ENCODE measurements around the gene ST6GAL1. TPM values are rescaled to one million over a fixed set of nuclear protein-coding genes. Genes with fewer than 3 reads are reported as not detected.

Gene ST6GAL1
- total RNA-seq, 1 experiment from 2014 or later: 74.2 TPM

- no peak for DNase-seq (ENCODE audit: low spot score)
- intact Hi-C loops (cut with micrococcal nuclease; ENCODE audit: unreplicated experiment): no loop called here
- ChIA-PET POLR2A (ENCODE audit: low non-redundant PET) (no interaction called here), CTCF (no interaction called here)
- Histone ChIP-seq H3K9me3 (ENCODE audit: low read depth, low read length, poor library complexity, severe bottlenecking) (no peaks in the 10 kb centered on the region), H3K27ac (ENCODE audit: low read depth, low read length, poor library complexity, severe bottlenecking) (no peak overlapping the region), H3K27me3 (replicated peaks; ENCODE audit: insufficient read depth, low read depth, low read length, poor library complexity) (no peaks in the 10 kb centered on the region), H3K36me3 (ENCODE audit: insufficient read depth, low read length, poor library complexity, severe bottlenecking) (peaks cover 20% of the 10 kb centered on the region), H3K4me1 (ENCODE audit: insufficient read depth, low read length, poor library complexity, severe bottlenecking) (peaks cover 14% of the 10 kb centered on the region), H3K4me3 (ENCODE audit: low read depth, low read length, poor library complexity, severe bottlenecking) (no peak overlapping the region)
- no TSS peak for BruUV-seq (replicated peaks)
- TF ChIP-seq EZH2 (IDR thresholded peaks at IDR 0.05; ENCODE audit: borderline replicate concordance, low read depth, low read length, poor library complexity, severe bottlenecking) (no peak), CTCF (conservative IDR thresholded peaks at IDR 0.05; ENCODE audit: low read depth, low read length) (no peak)
Measured at GRCh38 chr3:187046033-187046432, 115.7 kb downstream of the ST6GAL1 start.

- intact Hi-C loops (cut with micrococcal nuclease; ENCODE audit: unreplicated experiment): no loop called here
- H3K4me1 ChIP-seq (ENCODE audit: insufficient read depth, low read length, poor library complexity, severe bottlenecking): peaks cover 7% of the 10 kb centered on the region
Measured at GRCh38 chr3:187049462-187050101, 119.3 kb downstream of the ST6GAL1 start.

GRCh38 chr3:187051066-187051465, 120.7 kb downstream of the ST6GAL1 start:
- H3K27ac ChIP-seq (ENCODE audit: low read depth, low read length, poor library complexity, severe bottlenecking): no peak overlapping the region
- no peak overlapping the region for H3K4me3 ChIP-seq (ENCODE audit: low read depth, low read length, poor library complexity, severe bottlenecking)
- ChIA-PET POLR2A (ENCODE audit: low non-redundant PET) (interaction anchor here (0.6 kb wide), 1 partner anchor 30 kb away, joined by 5 read pairs; no protein-coding TSS in a partner anchor), CTCF (no interaction called here)
- TF ChIP-seq EZH2 (IDR thresholded peaks at IDR 0.05; ENCODE audit: borderline replicate concordance, low read depth, low read length, poor library complexity, severe bottlenecking): no peak
- no peak for TF ChIP-seq CTCF (conservative IDR thresholded peaks at IDR 0.05; ENCODE audit: low read depth, low read length)
- H3K36me3 ChIP-seq (ENCODE audit: insufficient read depth, low read length, poor library complexity, severe bottlenecking): peaks cover 14% of the 10 kb centered on the region
- no peak for DNase-seq (ENCODE audit: low spot score)
- peaks cover 3% of the 10 kb centered on the region for H3K9me3 ChIP-seq (ENCODE audit: low read depth, low read length, poor library complexity, severe bottlenecking)
- BruUV-seq (replicated peaks): no TSS peak
- H3K4me1 ChIP-seq (ENCODE audit: insufficient read depth, low read length, poor library complexity, severe bottlenecking): no peaks in the 10 kb centered on the region
- intact Hi-C loops (cut with micrococcal nuclease; ENCODE audit: unreplicated experiment): no loop called here
- H3K27me3 ChIP-seq (replicated peaks; ENCODE audit: insufficient read depth, low read depth, low read length, poor library complexity): no peaks in the 10 kb centered on the region

More at GRCh38 chr3:187049462-187050101, 119.3 kb downstream of the ST6GAL1 start:
- no peak for DNase-seq (ENCODE audit: low spot score)
- Histone ChIP-seq H3K4me3 (ENCODE audit: low read depth, low read length, poor library complexity, severe bottlenecking) (no peak overlapping the region), H3K9me3 (ENCODE audit: low read depth, low read length, poor library complexity, severe bottlenecking) (peaks cover under 1% of the 10 kb centered on the region), H3K27me3 (replicated peaks; ENCODE audit: insufficient read depth, low read depth, low read length, poor library complexity) (no peaks in the 10 kb centered on the region), H3K27ac (ENCODE audit: low read depth, low read length, poor library complexity, severe bottlenecking) (no peak overlapping the region), H3K36me3 (ENCODE audit: insufficient read depth, low read length, poor library complexity, severe bottlenecking) (peaks cover 14% of the 10 kb centered on the region)
- ChIA-PET POLR2A (ENCODE audit: low non-redundant PET) (no interaction called here), CTCF (interaction anchor here (1.1 kb wide), 1 partner anchor 90 kb away, joined by 5 read pairs; the partner anchor contains the start of gene RPL39L)
- TF ChIP-seq CTCF (conservative IDR thresholded peaks at IDR 0.05; ENCODE audit: low read depth, low read length): no peak
- TF ChIP-seq EZH2 (IDR thresholded peaks at IDR 0.05; ENCODE audit: borderline replicate concordance, low read depth, low read length, poor library complexity, severe bottlenecking): no peak
- no TSS peak for BruUV-seq (replicated peaks)

Data from A673 (cell line).